Progenitor cell of endocrine pancreas (in vitro differentiated cells): ENCODE results near the gene SPON1. TPM values are rescaled to one million over a fixed set of nuclear protein-coding genes. Genes with fewer than 3 reads are reported as not detected.

Experiments
- DNase-seq: peaks from one replicate; pipeline ENCODE4 v3.0.0; 2021; ENCODE audit warnings: low spot score; ENCODE audit not compliant: unreplicated experiment
- H3K27ac Mint-ChIP-seq: 2 replicates; pipeline ENCODE4 v1.8.0; 2021; ENCODE audit warnings: mild to moderate bottlenecking, moderate library complexity, mixed read lengths
- H3K27me3 Mint-ChIP-seq: 2 replicates; pipeline ENCODE4 v1.8.0; 2021; ENCODE audit warnings: mixed read lengths
- H3K36me3 Mint-ChIP-seq: 2 replicates; pipeline ENCODE4 v1.8.0; 2022; ENCODE audit warnings: mixed read lengths; ENCODE audit not compliant: insufficient read depth
- H3K4me1 Mint-ChIP-seq: 2 replicates; pipeline ENCODE4 v1.8.0; 2021; ENCODE audit warnings: low read depth, mixed read lengths
- H3K4me3 Mint-ChIP-seq: 2 replicates; pipeline ENCODE4 v1.8.0; 2021; ENCODE audit warnings: low read depth, mild to moderate bottlenecking, moderate library complexity, mixed read lengths
- H3K9me3 Mint-ChIP-seq: 2 replicates; pipeline ENCODE4 v1.8.0; 2021; ENCODE audit warnings: low read depth, mixed read lengths
- CTCF ChIP-seq: fragments of 200-600 bp; sonication (generic); IDR thresholded peaks from one replicate; pipeline ENCODE4 v1.5.0; 2021; ENCODE audit warnings: antibody characterized with exemption, mild to moderate bottlenecking; ENCODE audit not compliant: unreplicated experiment
- total RNA-seq: library from RNA; stranded (reverse); gene quantifications from 2 replicates; pipeline ENCODE4 v1.2.1, GENCODE V29; 2021

Gene SPON1
- total RNA-seq, 1 donor from 2014 or later, result 13.7 TPM

GRCh38 chr11:14119357-14119756, 156.8 kb downstream of the SPON1 start:
- no peaks in the 10 kb centered on the region for H3K27me3 Mint-ChIP-seq
- TF ChIP-seq CTCF, result no peak
- no peak overlapping the region for H3K4me3 Mint-ChIP-seq
- H3K9me3 Mint-ChIP-seq, result peaks cover 7% of the 10 kb centered on the region
- DNase-seq, result no peak
- no peak overlapping the region for H3K27ac Mint-ChIP-seq
- H3K36me3 Mint-ChIP-seq, result peaks cover 1% of the 10 kb centered on the region
- H3K4me1 Mint-ChIP-seq, result no peaks in the 10 kb centered on the region

GRCh38 chr11:14124350-14124749, 161.8 kb downstream of the SPON1 start:
- Mint-ChIP-seq H3K4me1 (no peaks in the 10 kb centered on the region), H3K27ac (no peak overlapping the region), H3K36me3 (no peaks in the 10 kb centered on the region), H3K4me3 (no peak overlapping the region), H3K9me3 (peaks cover 6% of the 10 kb centered on the region), H3K27me3 (no peaks in the 10 kb centered on the region)
- no peak for TF ChIP-seq CTCF
- DNase-seq, result no peak

- DNase-seq, result no peak
- no peak for TF ChIP-seq CTCF
- no peaks in the 10 kb centered on the region for H3K36me3 Mint-ChIP-seq
- no peak overlapping the region for H3K4me3 Mint-ChIP-seq
- H3K27ac Mint-ChIP-seq, result no peak overlapping the region
- no peaks in the 10 kb centered on the region for H3K4me1 Mint-ChIP-seq
- no peaks in the 10 kb centered on the region for H3K27me3 Mint-ChIP-seq
- H3K9me3 Mint-ChIP-seq, result peaks cover 6% of the 10 kb centered on the region
These were observed 162.4 kb downstream of the SPON1 start for GRCh38 chr11:14124886-14125285.

- no peaks in the 10 kb centered on the region for H3K36me3 Mint-ChIP-seq
- no peak for DNase-seq
- H3K27me3 Mint-ChIP-seq, result no peaks in the 10 kb centered on the region
- peaks cover 6% of the 10 kb centered on the region for H3K9me3 Mint-ChIP-seq
- no peak overlapping the region for H3K4me3 Mint-ChIP-seq
- no peaks in the 10 kb centered on the region for H3K4me1 Mint-ChIP-seq
- no peak overlapping the region for H3K27ac Mint-ChIP-seq
- TF ChIP-seq CTCF, result no peak
These were observed 163.0 kb downstream of the SPON1 start for GRCh38 chr11:14125529-14125928.

GRCh38 chr11:14127679-14128078, 165.2 kb downstream of the SPON1 start:
- H3K36me3 Mint-ChIP-seq, result no peaks in the 10 kb centered on the region
- no peak overlapping the region for H3K27ac Mint-ChIP-seq
- H3K4me1 Mint-ChIP-seq, result no peaks in the 10 kb centered on the region
- no peak for TF ChIP-seq CTCF
- DNase-seq, result no peak
- H3K9me3 Mint-ChIP-seq, result peaks cover 6% of the 10 kb centered on the region
- no peaks in the 10 kb centered on the region for H3K27me3 Mint-ChIP-seq
- H3K4me3 Mint-ChIP-seq, result no peak overlapping the region
